NCI-H2081 treated with DMSO at 0.1 percent for 48 hours (cell line): ENCODE data around the gene ANKS1B.

Experiments used
- DNase-seq: peaks from one replicate; lab custom pipeline; 2025; lab: John Stamatoyannopoulos, UW

The ANKS1B gene

GRCh38 chr12:98816720-98817119 lies 1168.0 kb downstream of the ANKS1B start:
- DNase-seq, result no peak

- no peak for DNase-seq
Observed at GRCh38 chr12:98814254-98814653, 1170.5 kb downstream of the ANKS1B start.

DNA sequence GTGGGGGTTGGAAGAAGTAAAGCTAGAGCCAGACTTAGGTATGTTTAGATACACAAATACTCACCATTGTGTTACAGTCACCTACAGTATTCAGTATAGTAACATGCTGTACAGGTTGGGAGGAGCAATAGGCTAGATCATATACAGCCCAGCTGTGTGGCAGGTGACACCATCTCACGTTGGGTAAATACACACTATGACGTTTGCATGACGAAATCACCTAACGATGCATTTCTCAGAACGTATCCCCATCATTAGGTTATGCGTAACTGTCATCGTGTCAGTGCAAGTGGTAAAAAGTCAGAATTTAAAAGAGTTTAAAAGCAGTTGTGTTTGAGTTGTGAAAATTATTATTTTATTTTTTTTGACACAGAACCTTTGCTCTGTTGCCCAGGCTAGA lies 1172.5 kb downstream of the ANKS1B start:
- no peak for DNase-seq

DNA sequence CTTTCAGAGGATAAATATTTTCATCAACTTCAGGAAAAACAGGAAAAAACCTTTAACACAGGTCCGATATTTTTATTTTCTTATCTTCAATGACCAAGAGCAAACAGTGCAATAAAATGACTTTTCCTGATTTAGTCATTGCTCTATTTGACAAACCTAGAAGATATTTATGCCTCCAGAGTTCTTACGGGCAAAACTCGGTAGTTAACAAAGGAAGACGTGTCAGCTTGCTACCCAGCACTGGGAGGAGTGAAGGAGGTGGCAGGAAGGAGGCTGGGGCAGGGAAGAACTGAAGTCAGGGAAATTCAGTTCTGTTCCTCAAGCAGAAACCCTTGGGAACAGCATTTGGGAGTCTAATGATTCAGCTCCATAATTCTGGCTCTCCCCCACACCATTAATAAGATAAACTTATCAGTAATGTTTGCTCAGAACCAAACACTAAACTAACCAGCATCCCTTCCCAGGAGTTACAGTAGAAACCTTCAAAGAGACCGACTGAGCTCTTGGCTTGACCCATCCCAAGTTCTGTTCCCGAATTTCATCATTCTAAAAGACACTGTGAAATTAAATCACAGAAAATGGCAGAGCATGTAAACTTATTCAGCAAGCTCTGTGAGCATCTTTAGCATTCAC lies 1176.4 kb downstream of the ANKS1B start:
- no peak for DNase-seq

DNA sequence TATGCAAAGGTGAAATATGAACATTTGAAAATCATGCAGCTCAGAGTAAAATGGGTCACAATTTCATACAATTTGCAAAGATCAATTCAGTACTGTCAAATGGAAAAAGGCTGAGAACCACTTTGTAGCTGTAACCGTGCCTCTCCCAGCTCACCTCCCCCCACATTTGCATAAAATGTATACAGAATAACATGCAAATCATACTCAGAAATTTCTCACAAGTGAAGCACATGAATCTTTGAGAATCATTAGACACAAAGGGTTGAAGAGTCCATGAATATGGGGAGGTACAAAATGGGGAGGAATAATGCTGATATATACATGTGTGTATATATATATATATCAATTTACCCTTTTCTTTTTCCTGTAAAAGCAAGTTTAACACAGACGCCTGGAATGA lies 1177.5 kb downstream of the ANKS1B start:
- DNase-seq, result no peak

GRCh38 chr12:98803468-98804209 lies 1181.1 kb downstream of the ANKS1B start:
- DNase-seq, result no peak

- DNase-seq, result no peak
Observed at GRCh38 chr12:98799822-98800221, 1184.9 kb downstream of the ANKS1B start.

DNA sequence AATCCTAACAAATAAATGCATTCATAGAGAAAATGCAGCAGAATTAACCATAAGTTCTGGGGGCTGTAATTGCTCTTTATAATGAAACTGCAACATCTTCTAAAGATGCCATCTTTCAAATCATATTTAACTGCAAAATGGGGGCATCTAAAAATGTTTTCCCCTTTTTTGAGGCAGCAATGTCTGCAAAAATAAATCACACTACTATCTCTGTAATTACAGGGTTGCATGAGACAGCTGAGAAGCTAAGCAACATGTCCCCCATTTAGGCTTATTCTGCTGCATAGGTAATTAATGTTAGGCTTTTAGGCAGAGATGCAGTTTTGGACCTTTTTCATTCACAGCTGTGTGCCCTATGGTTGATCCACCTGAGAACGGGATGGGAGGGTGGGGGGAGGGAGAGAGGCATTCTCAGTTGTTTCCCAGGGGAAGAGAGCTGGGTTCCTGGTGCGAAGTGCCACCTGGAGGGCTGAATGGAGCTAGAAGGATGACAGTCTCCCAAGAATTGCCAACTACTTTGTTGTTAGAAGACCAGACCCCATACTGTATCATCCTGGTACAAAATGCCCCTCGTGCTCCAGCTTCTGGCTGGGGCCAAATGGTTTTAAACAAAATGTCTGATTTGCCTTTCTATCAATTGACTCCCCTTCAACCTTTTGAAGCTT lies 1185.5 kb downstream of the ANKS1B start:
- no peak for DNase-seq

DNA sequence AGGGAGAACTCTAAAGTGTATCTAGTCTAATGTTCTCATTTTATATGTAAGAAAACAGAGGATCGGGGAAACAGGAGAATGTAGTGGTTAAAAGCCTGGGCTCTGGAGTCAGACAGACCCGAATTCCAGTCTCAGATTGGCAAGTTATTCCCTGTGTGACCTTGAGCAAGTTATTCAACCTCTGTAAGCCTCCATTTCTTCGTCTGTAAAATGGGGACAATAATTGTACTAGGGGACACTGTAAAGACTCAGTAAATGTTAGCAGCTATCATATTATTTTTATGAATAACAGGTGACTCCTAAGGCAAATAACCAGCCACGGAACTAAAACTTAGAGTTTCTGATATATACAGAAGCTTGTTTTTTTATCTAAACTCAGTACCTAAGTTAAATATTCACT lies 1187.5 kb downstream of the ANKS1B start:
- DNase-seq, result no peak

GRCh38 chr12:98796745-98797144 lies 1188.0 kb downstream of the ANKS1B start:
- DNase-seq, result no peak

DNA sequence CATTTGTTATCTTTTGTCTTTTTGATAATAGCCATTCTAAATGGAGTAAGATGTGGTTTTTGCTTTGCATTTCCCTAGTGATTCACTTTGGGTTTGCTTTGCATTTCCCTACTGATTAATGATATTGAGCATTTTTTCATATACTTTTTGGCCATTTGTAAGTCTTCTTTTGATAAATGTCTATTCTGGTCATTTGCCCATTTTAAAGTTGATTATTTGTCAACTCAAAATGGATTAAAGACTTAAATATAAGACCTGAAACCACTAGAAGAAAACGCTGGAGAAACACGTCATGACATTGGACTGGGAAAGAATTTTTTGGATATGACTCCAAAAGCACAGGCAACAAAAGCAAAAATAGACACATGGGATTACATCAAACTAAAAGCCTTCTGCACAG lies 1191.6 kb downstream of the ANKS1B start:
- DNase-seq, result no peak

DNA sequence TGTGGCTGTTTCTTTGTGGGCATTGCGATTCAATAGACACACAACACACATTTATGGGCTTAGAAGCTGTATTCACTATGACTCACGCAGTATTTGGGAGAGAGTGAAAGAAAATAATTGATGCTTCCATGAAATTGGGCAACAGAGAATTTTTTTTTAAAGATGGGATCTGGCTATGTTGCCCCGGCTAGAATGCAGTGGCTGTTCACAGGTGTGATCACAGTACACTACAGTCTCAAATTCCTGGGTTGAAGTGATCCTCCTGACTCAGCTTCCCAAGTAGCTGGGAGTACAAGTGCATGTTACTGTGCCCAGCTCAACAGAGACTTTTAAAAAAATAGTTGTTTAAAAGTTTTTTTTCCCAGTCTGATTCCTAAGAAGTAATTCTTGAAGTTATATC lies 1193.3 kb downstream of the ANKS1B start:
- no peak for DNase-seq

DNA sequence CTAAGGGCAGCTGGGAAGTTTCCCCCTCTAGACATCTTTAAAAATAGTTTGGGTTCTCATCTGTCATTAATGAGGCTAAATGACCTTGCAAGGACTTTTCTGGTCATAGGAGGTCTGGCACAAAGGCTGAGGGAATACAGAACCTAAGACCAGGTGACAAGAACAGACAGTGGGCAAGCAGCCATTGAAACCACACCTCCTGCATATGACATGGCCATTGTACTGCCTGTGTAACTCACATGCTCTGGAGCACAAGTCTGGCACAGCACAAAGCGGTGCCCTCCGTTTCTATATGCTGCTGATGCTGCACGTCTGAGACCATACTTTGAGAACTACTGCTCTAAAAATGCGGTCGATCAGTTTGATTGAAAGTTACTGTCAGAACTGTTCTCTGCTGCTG lies 1196.3 kb downstream of the ANKS1B start:
- no peak for DNase-seq

DNA sequence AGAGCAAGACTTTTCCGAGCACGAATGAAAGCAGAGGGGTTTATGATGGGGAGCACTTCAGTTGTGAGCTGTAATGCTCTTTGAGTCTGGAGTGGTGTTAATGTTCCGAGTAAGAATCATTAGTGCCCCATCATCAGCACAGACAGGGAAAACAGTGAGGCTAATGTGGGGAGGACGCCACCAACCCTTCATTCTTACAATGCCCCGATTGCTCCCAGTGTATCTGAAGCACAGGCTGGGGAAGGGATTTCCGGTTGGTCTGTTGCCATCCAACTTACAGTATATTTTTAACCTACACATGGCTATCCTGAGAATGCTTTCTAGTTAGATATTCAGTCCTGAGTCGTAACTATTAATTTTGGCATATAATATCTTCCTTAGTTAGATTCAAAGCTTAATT lies 1198.1 kb downstream of the ANKS1B start:
- DNase-seq, result no peak

- DNase-seq, result no peak
Observed at GRCh38 chr12:98783420-98783819, 1201.3 kb downstream of the ANKS1B start.

DNA sequence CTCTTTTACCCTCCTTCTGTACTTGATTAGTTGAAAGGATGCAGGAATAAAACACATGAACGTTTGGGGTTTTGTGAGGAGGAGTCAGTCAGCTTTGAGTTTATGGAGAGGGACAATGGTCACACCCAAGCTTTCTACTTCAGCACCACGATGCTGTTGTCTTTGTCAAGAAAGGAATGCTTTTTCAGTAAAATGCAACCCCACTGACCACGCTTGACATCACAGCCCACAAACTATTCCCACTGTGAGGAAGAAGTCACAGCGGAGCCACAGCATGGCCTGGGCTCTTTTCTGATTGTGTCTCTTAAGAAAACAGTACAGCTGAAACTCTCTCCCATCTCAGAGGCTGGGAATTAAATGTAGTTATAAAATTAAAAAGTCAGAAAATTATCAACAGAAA lies 1204.5 kb downstream of the ANKS1B start:
- DNase-seq, result no peak

DNA sequence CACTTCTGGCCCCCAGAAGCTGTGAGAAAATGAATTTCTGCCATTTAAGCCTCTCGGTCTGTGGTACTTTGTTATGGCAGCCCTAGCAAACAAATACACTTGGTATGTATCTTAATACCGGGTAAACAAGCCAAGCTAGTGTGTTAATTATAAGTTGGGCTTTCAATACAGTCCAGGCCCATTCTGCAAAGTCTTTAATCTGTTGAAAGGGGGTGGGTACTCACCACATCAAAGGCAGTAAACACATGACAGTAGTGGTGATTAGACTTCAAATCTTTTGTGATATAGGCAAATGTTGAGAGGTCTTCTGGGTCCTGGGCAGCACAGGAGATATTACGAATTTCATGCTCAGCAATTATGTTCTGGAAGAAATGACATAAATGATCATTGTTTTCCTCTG lies 1211.9 kb downstream of the ANKS1B start:
- no peak for DNase-seq

GRCh38 chr12:98771811-98772752 lies 1212.7 kb downstream of the ANKS1B start:
- DNase-seq, result no peak

DNA sequence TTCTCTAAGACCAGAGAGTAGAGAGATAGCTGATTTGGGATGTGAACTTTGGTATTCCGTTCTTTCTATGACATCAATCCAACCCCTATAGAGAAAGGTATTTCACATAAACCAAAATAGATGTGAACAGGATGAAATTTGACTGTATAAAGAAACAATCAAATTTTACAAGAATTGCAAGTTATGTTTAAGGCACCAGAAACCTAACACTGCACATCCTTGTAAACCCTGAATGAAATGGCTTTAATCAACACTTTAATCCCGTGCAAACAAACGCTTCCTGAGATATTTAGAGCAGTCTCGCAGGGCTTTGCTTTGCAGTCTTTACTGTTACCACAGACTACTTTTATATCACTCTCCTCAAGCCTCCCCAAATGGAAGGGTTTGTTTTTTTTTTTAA lies 1214.5 kb downstream of the ANKS1B start:
- no peak for DNase-seq

- DNase-seq, result no peak
Observed at GRCh38 chr12:98769068-98769467, 1215.7 kb downstream of the ANKS1B start.

DNA sequence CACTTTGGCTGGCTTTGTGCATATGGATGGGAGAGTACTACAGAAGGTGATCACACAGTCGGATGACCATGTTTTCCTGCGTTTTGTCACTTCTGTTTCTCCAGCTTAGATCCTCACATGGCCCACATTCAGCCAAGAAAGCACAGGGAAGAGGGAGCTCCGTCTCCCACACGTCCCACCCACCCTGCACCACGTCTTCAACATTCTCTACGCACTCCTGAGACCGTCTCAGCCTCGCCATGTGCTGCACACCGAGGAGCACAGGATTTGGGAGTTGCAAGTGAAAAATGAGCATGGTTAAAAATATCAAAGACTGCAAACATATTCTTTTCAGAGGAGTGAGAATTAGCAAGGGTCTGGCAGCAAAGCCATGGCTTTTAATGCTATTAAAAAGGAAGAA lies 1217.5 kb downstream of the ANKS1B start:
- DNase-seq, result no peak

DNA sequence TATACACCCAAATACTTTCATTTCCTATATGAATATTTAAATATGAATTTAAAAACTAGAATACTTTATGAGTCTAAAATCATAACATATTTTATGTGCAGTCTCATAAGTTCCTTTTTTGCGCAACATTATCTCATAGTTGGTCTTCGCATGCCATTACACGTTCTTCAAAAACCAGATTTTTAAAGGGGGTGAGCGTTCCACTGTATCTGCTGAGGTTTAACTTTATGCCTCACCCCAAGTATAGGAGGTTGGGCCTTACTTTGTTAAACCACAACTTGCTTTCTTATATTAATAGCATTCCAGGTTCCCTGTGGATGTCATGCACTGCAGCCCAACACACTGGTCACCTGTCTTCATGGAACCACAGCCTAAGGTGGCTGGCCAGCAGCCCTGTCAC lies 1221.1 kb downstream of the ANKS1B start:
- no peak for DNase-seq
